H9 (cell line): Measurements from ENCODE around the gene CCS. TPM values are rescaled to one million over a fixed set of nuclear protein-coding genes. Genes with fewer than 3 reads are reported as not detected.
A peak's percentile ranks its signal among the peaks of the same experiment; 100 is the strongest.

Source experiments
- DNase-seq: peaks from one replicate; pipeline ENCODE4 v3.0.0-alpha.2; 2017
- H2AFZ ChIP-seq: one replicate; pipeline ENCODE4 v1.6.1; 2013; ENCODE audit warnings: mild to moderate bottlenecking, low read length, control low read depth, moderate library complexity
- H2AK5ac ChIP-seq: 2 replicates; pipeline ENCODE4 v1.6.1; 2013; ENCODE audit warnings: low read length, control low read depth, mixed read lengths; ENCODE audit not compliant: insufficient read length
- H2BK120ac ChIP-seq: one replicate; pipeline ENCODE4 v1.6.1; 2013; ENCODE audit warnings: low read depth, mild to moderate bottlenecking, low read length, control low read depth, inconsistent platforms; ENCODE audit not compliant: poor library complexity, severe bottlenecking
- H2BK12ac ChIP-seq: 2 replicates; pipeline ENCODE4 v1.6.1; 2013; ENCODE audit warnings: low read length, control low read depth, mixed read lengths, low read depth; ENCODE audit not compliant: insufficient read length
- H2BK15ac ChIP-seq: 2 replicates; pipeline ENCODE4 v1.6.1; 2013; ENCODE audit warnings: low read depth, low read length, control low read depth
- H2BK20ac ChIP-seq: one replicate; pipeline ENCODE4 v1.6.1; 2013; ENCODE audit warnings: low read depth, mild to moderate bottlenecking, low read length, control low read depth, inconsistent platforms; ENCODE audit not compliant: poor library complexity, severe bottlenecking
- H2BK5ac ChIP-seq: 2 replicates; pipeline ENCODE4 v1.6.1; 2013; ENCODE audit warnings: low read length, control low read depth, mixed read lengths; ENCODE audit not compliant: insufficient read length
- H3K14ac ChIP-seq: 2 replicates; pipeline ENCODE4 v1.6.1; 2013; ENCODE audit warnings: low read length, control low read depth; ENCODE audit not compliant: insufficient read depth
- H3K18ac ChIP-seq: 2 replicates; pipeline ENCODE4 v1.6.1; 2013; ENCODE audit warnings: low read depth, mild to moderate bottlenecking, mixed read lengths, low read length, control low read depth; ENCODE audit not compliant: insufficient read length
- H3K23ac ChIP-seq: 2 replicates; pipeline ENCODE4 v1.6.1; 2013; ENCODE audit warnings: low read length, control low read depth, mixed read lengths, low read depth; ENCODE audit not compliant: insufficient read length
- H3K23me2 ChIP-seq: 2 replicates; pipeline ENCODE4 v1.6.1; 2013; ENCODE audit warnings: low read depth, mild to moderate bottlenecking, mixed read lengths, low read length, control low read depth; ENCODE audit not compliant: insufficient read length, poor library complexity, severe bottlenecking
- H3K27ac ChIP-seq: 2 replicates; pipeline ENCODE4 v1.5.1; 2013; ENCODE audit warnings: low read length, control low read depth, mixed read lengths, low read depth; ENCODE audit not compliant: insufficient read length
- H3K27me3 ChIP-seq: 2 replicates; pipeline ENCODE4 v1.6.1; 2013; ENCODE audit warnings: low read length, control low read depth, inconsistent platforms; ENCODE audit not compliant: insufficient read depth
- H3K4ac ChIP-seq: 2 replicates; pipeline ENCODE4 v1.6.1; 2013; ENCODE audit warnings: low read depth, mild to moderate bottlenecking, control low read depth, inconsistent platforms, low read length, moderate library complexity
- H3K4me1 ChIP-seq: 2 replicates; pipeline ENCODE4 v1.6.1; 2013; ENCODE audit warnings: low read length, control low read depth, inconsistent platforms; ENCODE audit not compliant: insufficient read depth
- H3K4me2 ChIP-seq: 2 replicates; pipeline ENCODE4 v1.6.1; 2013; ENCODE audit warnings: low read length, control low read depth, mixed read lengths; ENCODE audit not compliant: insufficient read length, insufficient read depth
- H3K56ac ChIP-seq: 2 replicates; pipeline ENCODE4 v1.6.1; 2013; ENCODE audit warnings: low read depth, mild to moderate bottlenecking, mixed read lengths, low read length, control low read depth; ENCODE audit not compliant: insufficient read length
- H3K79me1 ChIP-seq: 2 replicates; pipeline ENCODE4 v1.6.1; 2013; ENCODE audit warnings: low read depth, mild to moderate bottlenecking, moderate library complexity, low read length, control low read depth, inconsistent platforms; ENCODE audit not compliant: insufficient read depth, poor library complexity, severe bottlenecking
- H3K79me2 ChIP-seq: 2 replicates; pipeline ENCODE4 v1.6.1; 2013; ENCODE audit warnings: low read length, control low read depth, inconsistent platforms; ENCODE audit not compliant: insufficient read depth
- H3K9ac ChIP-seq: 2 replicates; pipeline ENCODE4 v1.6.1; 2013; ENCODE audit warnings: low read length, control low read depth, mixed read lengths; ENCODE audit not compliant: insufficient read length; ENCODE audit errors: extremely low read depth
- H3K9me3 ChIP-seq: one replicate; pipeline ENCODE4 v1.6.1; 2013; ENCODE audit warnings: low read depth, low read length, inconsistent platforms; ENCODE audit not compliant: control insufficient read depth
- H3T11ph ChIP-seq: one replicate; pipeline ENCODE4 v1.6.1; 2013; ENCODE audit warnings: mild to moderate bottlenecking, low read length, control low read depth, inconsistent platforms
- H4K20me1 ChIP-seq: one replicate; pipeline ENCODE4 v1.6.1; 2013; ENCODE audit not compliant: control insufficient read depth, insufficient read length, insufficient read depth
- H4K5ac ChIP-seq: 2 replicates; pipeline ENCODE4 v1.6.1; 2013; ENCODE audit warnings: low read depth, mild to moderate bottlenecking, mixed read lengths, low read length, control low read depth; ENCODE audit not compliant: insufficient read length
- H4K8ac ChIP-seq: replicated peaks from 2 replicates; pipeline ENCODE4 v1.6.1; 2013; ENCODE audit warnings: low read length, control low read depth, mixed read lengths, low read depth; ENCODE audit not compliant: insufficient read length
- H4K91ac ChIP-seq: 2 replicates; pipeline ENCODE4 v1.6.1; 2013; ENCODE audit warnings: low read depth, mild to moderate bottlenecking, moderate library complexity, mixed read lengths, low read length, control low read depth; ENCODE audit not compliant: insufficient read length
- H3K27ac Mint-ChIP-seq, 3 experiments: 2 replicates in 2 of 3; 3 replicates in 1 of 3; pipeline ENCODE4 v1.8.0; 2020 to 2021; ENCODE audit warnings: mixed read lengths in 3 of 3, mild to moderate bottlenecking in 1 of 3, moderate library complexity in 1 of 3
- H3K27me3 Mint-ChIP-seq: 2 replicates; pipeline ENCODE4 v1.8.0; 2021; ENCODE audit warnings: low read depth, mild to moderate bottlenecking, moderate library complexity, mixed read lengths
- H3K36me3 Mint-ChIP-seq, 3 experiments: 2 replicates in 2 of 3; 3 replicates in 1 of 3; pipeline ENCODE4 v1.8.0; 2020 to 2021; ENCODE audit warnings: low read depth in 3 of 3, mixed read lengths in 3 of 3; ENCODE audit not compliant: insufficient read depth in 1 of 3
- H3K4me1 Mint-ChIP-seq, 2 experiments: 2 replicates each; pipeline ENCODE4 v1.8.0; 2020; ENCODE audit warnings: mixed read lengths in 2 of 2
- H3K4me3 Mint-ChIP-seq, 2 experiments: 2 replicates in 1 of 2; 3 replicates in 1 of 2; pipeline ENCODE4 v1.8.0; 2020 to 2021; ENCODE audit warnings: mild to moderate bottlenecking in 2 of 2, mixed read lengths in 2 of 2, moderate library complexity in 1 of 2
- H3K9me3 Mint-ChIP-seq, 2 experiments: 2 replicates in 1 of 2; 3 replicates in 1 of 2; pipeline ENCODE4 v1.8.0; 2020; ENCODE audit warnings: mild to moderate bottlenecking in 2 of 2, mixed read lengths in 2 of 2, moderate library complexity in 1 of 2
- CTCF ChIP-seq: fragments of 200-600 bp; sonication (generic); conservative IDR thresholded peaks from 3 replicates; pipeline ENCODE4 v1.8.0; 2021; ENCODE audit warnings: antibody characterized with exemption, mild to moderate bottlenecking
- WGBS: extraction: QIAGEN DNeasy Blood & Tissue Kit; methylation state at CpG from one replicate; pipeline ENCODE4 v1.1.7; 2013; ENCODE audit warnings: missing lambda C conversion rate, low lambda C conversion rate, mixed read lengths; ENCODE audit not compliant: insufficient read length; ENCODE audit errors: extremely low coverage; 5-methylcytosine and 5-hydroxymethylcytosine counted together
- total RNA-seq: library from RNA; stranded (reverse); gene quantifications from 2 replicates; pipeline ENCODE4 v1.2.1, GENCODE V29; 2021

Gene CCS
- total RNA-seq, 1 experiment from 2014 or later = 61.1 TPM

DNA sequence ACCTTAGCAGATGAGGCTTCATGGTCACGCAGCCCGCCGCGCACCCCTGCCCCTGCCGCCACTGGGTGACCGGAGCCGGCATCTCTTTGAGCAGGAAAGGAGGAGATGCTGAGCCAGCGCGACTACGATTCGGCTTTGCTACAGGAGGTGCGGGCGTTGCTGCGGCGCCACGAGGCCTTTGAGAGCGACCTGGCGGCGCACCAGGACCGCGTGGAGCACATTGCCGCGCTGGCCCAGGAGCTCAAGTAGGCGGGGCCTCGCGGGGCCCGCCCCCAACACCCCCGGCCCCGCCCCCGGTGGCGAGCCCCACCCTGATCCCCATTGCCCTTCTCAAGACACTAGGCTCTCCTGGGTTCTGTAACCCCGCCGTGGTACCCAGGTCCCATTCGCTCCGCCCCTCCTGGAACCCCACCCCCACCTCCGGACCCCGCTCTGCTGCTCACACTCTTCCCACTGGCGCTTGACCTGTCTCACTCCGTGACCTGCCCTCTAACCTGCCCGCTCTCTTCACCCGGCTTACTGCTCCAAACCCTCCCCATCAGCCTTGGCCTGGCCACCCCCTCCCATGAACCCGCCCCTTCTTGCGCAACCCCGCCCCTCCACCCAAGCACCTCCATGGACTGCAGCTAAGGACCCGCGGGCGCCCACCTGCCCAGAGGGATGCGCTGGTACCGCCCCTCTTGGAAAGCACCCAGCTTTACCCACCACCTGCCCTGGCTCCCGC is 33.7 kb upstream of the CCS start:
- H3K9me3 Mint-ChIP-seq = no peaks in the 10 kb centered on the region
- no CpG with 5 or more reads among the region's 50 CpGs for WGBS
- TF ChIP-seq CTCF = no peak

More for the DNA sequence above, 33.7 kb upstream of the CCS start:
- Histone ChIP-seq H2BK120ac (no peak overlapping the region), H4K91ac (no peak overlapping the region), H2BK5ac (no peak overlapping the region), H3K9me3 (no peaks in the 10 kb centered on the region), H3K9ac (no peak overlapping the region), H4K20me1 (no peaks in the 10 kb centered on the region), H3K4me2 (no peak overlapping the region), H2BK15ac (no peak overlapping the region), H3K79me1 (no peaks in the 10 kb centered on the region), H3K14ac (no peak overlapping the region), H2BK12ac (no peak overlapping the region), H3K18ac (no peak overlapping the region), H2AFZ (no peak overlapping the region), H3K4me1 (no peaks in the 10 kb centered on the region), H3K56ac (no peak overlapping the region), H3K27ac (no peak overlapping the region), H3K23me2 (peaks cover 2% of the 10 kb centered on the region), H3K23ac (no peak overlapping the region), H3K4ac (no peak overlapping the region), H4K5ac (no peak overlapping the region), H4K8ac (no peak overlapping the region), H3K27me3 (no peaks in the 10 kb centered on the region), H2AK5ac (no peak overlapping the region), H2BK20ac (no peak overlapping the region), H3K79me2 (no peaks in the 10 kb centered on the region), H3T11ph (no peak overlapping the region)
- H3K36me3 Mint-ChIP-seq = peaks cover 18 to 88% (median 77%) of the 10 kb centered on the region in 3 experiments
- H3K27me3 Mint-ChIP-seq = peaks cover under 1% of the 10 kb centered on the region; the same call in 1 of the 2 replicates
- H3K27ac Mint-ChIP-seq = no peak overlapping the region
- peak; percentile 67 for DNase-seq
- no peak overlapping the region for H3K4me3 Mint-ChIP-seq
- peaks cover under 1 to 6% of the 10 kb centered on the region in 2 experiments; a peak in 3 of 4 replicates for H3K4me1 Mint-ChIP-seq
